NT2/D1 (cell line): ENCODE data around the gene SPSB2.

Source experiments
- SUZ12 ChIP-seq: IDR thresholded peaks from 2 replicates; pipeline ENCODE4 v1.6.1; 2011; ENCODE audit not compliant: insufficient read length, insufficient read depth; ENCODE audit errors: extremely low read depth
- YY1 ChIP-seq: IDR thresholded peaks from 2 replicates; pipeline ENCODE4 v1.6.1; 2011; ENCODE audit not compliant: insufficient read length, insufficient read depth

DNA sequence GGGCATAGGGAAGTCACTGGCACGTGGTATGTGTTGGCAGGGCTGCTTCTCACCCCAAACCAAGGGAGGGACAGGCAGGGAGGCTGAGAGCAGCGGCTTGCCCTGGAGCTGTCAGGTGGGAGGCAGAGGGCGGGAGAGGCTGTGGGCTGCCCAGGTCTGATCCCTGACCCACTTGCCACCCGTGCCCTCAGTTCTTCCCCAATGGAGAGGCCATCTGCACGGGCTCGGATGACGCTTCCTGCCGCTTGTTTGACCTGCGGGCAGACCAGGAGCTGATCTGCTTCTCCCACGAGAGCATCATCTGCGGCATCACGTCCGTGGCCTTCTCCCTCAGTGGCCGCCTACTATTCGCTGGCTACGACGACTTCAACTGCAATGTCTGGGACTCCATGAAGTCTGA lies 27.7 kb downstream of the SPSB2 start:
- TF ChIP-seq SUZ12: no peak
- TF ChIP-seq YY1: no peak
